Measurements from ENCODE around the gene VPS8.

The VPS8 gene

GRCh38 chr3:185042312-185043050 lies 230.5 kb downstream of the VPS8 start:
- no peaks in the 10 kb centered on the region for H3K27me3 ChIP-seq (ENCODE audit: insufficient read depth, poor library complexity, severe bottlenecking)
- no peak overlapping the region for H3K27ac ChIP-seq (replicated peaks)
- no peak for DNase-seq (ENCODE audit: low read depth in 1 of 2, low spot score in 1 of 2)
- H3K4me3 ChIP-seq (replicated peaks; ENCODE audit: insufficient read depth, low read length): no peak overlapping the region
- no peak for TF ChIP-seq GABPA (IDR thresholded peaks at IDR 0.05; ENCODE audit: low read depth)
- TF ChIP-seq SPI1 (IDR thresholded peaks at IDR 0.05; ENCODE audit: borderline replicate concordance, low read depth): no peak
- no peak for TF ChIP-seq POLR2AphosphoS5 (IDR thresholded peaks at IDR 0.05; ENCODE audit: low read depth)
- TF ChIP-seq REST (IDR thresholded peaks at IDR 0.05; ENCODE audit: insufficient replicate concordance, low read depth): no peak
- TF ChIP-seq, protein P1, sequence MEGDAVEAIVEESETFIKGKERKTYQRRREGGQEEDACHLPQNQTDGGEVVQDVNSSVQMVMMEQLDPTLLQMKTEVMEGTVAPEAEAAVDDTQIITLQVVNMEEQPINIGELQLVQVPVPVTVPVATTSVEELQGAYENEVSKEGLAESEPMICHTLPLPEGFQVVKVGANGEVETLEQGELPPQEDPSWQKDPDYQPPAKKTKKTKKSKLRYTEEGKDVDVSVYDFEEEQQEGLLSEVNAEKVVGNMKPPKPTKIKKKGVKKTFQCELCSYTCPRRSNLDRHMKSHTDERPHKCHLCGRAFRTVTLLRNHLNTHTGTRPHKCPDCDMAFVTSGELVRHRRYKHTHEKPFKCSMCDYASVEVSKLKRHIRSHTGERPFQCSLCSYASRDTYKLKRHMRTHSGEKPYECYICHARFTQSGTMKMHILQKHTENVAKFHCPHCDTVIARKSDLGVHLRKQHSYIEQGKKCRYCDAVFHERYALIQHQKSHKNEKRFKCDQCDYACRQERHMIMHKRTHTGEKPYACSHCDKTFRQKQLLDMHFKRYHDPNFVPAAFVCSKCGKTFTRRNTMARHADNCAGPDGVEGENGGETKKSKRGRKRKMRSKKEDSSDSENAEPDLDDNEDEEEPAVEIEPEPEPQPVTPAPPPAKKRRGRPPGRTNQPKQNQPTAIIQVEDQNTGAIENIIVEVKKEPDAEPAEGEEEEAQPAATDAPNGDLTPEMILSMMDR (IDR thresholded peaks at IDR 0.05; ENCODE audit: insufficient read depth, low read length): no peak

DNA sequence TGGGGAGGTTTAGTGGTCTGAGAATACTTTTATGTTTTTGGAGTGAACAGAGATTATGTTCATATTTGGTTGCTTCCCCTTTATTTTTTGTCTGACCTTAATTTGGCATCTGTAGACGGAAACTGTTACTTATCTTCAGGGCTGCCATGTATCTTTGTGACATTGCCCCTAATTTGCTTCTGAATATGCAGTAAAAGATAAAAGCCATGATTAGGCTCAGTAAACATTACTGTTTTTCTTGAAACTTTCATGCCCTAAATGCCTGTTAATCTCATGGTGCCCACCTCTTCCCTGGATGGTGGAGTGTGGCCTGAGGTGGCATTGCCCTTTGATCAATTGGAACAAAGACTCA lies 234.2 kb downstream of the VPS8 start:
- Histone ChIP-seq H3K27ac (replicated peaks) (no peak overlapping the region), H3K27me3 (ENCODE audit: insufficient read depth, poor library complexity, severe bottlenecking) (no peaks in the 10 kb centered on the region), H3K4me3 (replicated peaks; ENCODE audit: insufficient read depth, low read length) (no peak overlapping the region)
- no peak for TF ChIP-seq GABPA (IDR thresholded peaks at IDR 0.05; ENCODE audit: low read depth)
- TF ChIP-seq POLR2AphosphoS5 (IDR thresholded peaks at IDR 0.05; ENCODE audit: low read depth): no peak
- TF ChIP-seq, protein P1 (IDR thresholded peaks at IDR 0.05; ENCODE audit: insufficient read depth, low read length): no peak
- no peak for TF ChIP-seq SPI1 (IDR thresholded peaks at IDR 0.05; ENCODE audit: borderline replicate concordance, low read depth)
- no peak for TF ChIP-seq REST (IDR thresholded peaks at IDR 0.05; ENCODE audit: insufficient replicate concordance, low read depth)
- no peak for DNase-seq (ENCODE audit: low read depth in 1 of 2, low spot score in 1 of 2)

DNA sequence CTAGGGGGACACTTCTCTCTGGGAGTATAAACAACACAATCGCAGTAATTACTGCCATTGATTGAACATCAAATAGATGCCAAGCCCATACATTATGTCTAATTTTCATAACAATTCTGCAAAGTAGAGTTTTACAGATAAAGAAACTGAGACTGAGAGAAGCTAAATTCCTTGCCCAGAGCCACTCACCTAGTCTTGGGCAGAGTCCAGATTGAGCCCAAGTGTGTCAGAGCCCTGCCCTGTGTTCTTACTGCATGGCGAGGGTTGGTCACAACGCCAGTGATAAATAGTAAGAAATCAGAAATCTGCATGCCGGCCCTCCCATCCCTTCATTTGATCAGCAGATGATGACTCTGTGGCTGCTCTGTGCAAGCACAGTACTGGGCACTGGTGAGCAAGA lies 234.6 kb downstream of the VPS8 start:
- no peak for DNase-seq (ENCODE audit: low read depth in 1 of 2, low spot score in 1 of 2)
- H3K4me3 ChIP-seq (replicated peaks; ENCODE audit: insufficient read depth, low read length): no peak overlapping the region
- TF ChIP-seq POLR2AphosphoS5 (IDR thresholded peaks at IDR 0.05; ENCODE audit: low read depth): no peak
- TF ChIP-seq REST (IDR thresholded peaks at IDR 0.05; ENCODE audit: insufficient replicate concordance, low read depth): no peak
- TF ChIP-seq GABPA (IDR thresholded peaks at IDR 0.05; ENCODE audit: low read depth): no peak
- no peak for TF ChIP-seq SPI1 (IDR thresholded peaks at IDR 0.05; ENCODE audit: borderline replicate concordance, low read depth)
- TF ChIP-seq, protein P1 (IDR thresholded peaks at IDR 0.05; ENCODE audit: insufficient read depth, low read length): no peak
- no peaks in the 10 kb centered on the region for H3K27me3 ChIP-seq (ENCODE audit: insufficient read depth, poor library complexity, severe bottlenecking)
- H3K27ac ChIP-seq (replicated peaks): no peak overlapping the region
